HT-29 (cell line): ENCODE measurements around the gene LAMA5. TPM values are rescaled to one million over a fixed set of nuclear protein-coding genes. Genes with fewer than 3 reads are reported as not detected.

Experiments
- DNase-seq: peaks from one replicate; pipeline ENCODE4 v3.0.0-alpha.2; 2015; ENCODE audit warnings: low spot score
- total RNA-seq: library from RNA; depleted of rRNA; stranded (reverse); fragments of >200 nt; shearing (Covaris generic); gene quantifications from 2 replicates; pipeline ENCODE4 v1.2.3, GENCODE V29; 2014

Gene LAMA5
- total RNA-seq, 1 experiment from 2014 or later = 336 TPM

- DNase-seq = peak; percentile 56
Observed at GRCh38 chr20:62405108-62405980, 38.2 kb upstream of the LAMA5 start.

DNA sequence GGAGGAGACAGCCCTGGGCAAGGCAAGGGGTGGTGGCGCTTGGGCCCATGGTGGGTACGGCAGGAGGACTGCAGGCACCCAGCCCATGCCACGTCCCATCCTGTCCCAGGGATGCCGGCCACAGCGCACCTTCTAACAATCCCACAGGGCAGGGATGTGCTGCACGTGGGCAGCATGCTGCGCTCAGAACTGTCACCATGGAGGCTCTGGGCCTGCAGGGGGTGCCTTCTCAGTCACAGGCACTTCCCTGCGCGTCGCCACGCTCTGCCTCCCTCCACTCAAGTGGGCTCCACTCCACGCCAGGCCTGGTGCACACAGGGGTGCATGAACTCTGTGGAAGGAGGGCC is 37.6 kb upstream of the LAMA5 start:
- no peak for DNase-seq

GRCh38 chr20:62404112-62404665 is 37.1 kb upstream of the LAMA5 start:
- no peak for DNase-seq

DNA sequence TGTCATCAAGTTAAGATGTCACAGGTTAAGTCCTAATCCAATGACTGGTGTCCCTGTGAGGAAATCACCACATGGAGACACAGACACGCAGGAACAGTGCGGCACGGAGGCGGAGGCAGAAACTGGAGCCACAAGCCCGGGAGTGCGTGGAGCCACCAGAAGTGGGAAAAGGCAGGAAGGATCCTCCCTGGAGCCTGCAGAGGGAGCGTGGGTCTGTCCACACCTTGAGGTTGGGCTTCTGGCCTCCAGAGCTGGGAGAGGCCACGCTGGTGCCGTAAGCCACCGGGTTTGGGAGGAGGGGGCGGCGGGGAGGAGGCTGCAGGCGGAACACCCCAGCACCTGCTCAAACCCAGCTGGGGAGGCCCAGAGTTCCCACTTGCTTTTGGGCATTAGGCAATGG is 36.2 kb upstream of the LAMA5 start:
- no peak for DNase-seq

GRCh38 chr20:62402456-62403150 is 35.5 kb upstream of the LAMA5 start:
- DNase-seq = no peak

GRCh38 chr20:62401331-62401779 is 34.2 kb upstream of the LAMA5 start:
- DNase-seq = no peak

DNA sequence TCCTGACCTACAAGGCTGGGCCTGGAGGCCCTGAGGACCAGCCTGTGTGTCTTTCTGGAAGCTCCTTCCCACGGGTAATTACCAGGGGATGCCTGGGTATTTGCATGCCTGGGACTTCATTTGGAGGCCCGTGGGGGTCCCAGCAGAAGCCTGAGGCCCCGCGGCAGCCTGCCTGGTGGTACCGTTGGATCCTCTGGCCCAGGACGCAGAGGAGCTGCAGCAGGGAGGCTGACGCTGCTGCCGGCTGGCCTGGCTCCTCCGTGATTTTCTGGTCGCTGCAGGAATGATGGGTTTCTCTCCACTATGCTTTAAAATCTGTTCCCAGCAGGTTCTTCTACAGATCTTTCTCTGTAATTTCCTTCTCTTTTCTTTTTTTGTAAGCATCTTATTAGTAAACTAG is 33.4 kb upstream of the LAMA5 start:
- no peak for DNase-seq

GRCh38 chr20:62400021-62400420 is 32.9 kb upstream of the LAMA5 start:
- DNase-seq = no peak

DNA sequence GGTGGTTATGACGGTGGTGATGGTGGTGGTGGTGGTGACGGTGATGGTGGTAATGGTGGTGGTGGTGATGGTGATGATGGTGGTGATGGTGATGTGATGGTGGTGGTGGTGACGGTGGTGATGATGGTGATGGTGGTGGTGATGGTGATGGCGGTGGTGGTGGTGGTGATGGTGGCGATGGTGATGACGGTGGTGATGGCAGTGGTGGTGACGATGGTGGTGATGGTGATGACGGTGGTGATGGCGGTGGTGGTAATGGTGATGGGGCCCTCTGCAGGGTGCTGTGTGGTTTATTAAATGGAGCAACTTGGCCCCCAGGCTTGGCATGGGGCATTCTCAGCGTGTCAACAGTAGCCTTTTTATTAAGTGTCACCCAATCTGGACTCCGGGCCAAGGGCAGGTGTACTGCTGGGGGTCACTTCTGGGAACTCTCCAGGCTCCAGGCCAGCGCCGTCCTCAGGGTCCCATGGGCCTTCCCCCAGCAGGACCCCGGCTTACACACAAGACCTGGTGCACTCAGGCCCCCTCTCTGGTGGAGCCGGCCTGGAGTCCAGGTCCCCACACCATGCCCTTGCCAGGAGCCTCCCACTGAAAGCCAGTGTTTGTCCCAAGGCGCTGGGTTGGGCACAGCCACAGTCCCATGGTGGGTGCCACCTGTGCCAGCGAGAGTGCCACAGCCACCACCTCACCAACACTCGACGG is 31.2 kb upstream of the LAMA5 start:
- DNase-seq = no peak

GRCh38 chr20:62396367-62397239 is 29.5 kb upstream of the LAMA5 start:
- DNase-seq = no peak

DNA sequence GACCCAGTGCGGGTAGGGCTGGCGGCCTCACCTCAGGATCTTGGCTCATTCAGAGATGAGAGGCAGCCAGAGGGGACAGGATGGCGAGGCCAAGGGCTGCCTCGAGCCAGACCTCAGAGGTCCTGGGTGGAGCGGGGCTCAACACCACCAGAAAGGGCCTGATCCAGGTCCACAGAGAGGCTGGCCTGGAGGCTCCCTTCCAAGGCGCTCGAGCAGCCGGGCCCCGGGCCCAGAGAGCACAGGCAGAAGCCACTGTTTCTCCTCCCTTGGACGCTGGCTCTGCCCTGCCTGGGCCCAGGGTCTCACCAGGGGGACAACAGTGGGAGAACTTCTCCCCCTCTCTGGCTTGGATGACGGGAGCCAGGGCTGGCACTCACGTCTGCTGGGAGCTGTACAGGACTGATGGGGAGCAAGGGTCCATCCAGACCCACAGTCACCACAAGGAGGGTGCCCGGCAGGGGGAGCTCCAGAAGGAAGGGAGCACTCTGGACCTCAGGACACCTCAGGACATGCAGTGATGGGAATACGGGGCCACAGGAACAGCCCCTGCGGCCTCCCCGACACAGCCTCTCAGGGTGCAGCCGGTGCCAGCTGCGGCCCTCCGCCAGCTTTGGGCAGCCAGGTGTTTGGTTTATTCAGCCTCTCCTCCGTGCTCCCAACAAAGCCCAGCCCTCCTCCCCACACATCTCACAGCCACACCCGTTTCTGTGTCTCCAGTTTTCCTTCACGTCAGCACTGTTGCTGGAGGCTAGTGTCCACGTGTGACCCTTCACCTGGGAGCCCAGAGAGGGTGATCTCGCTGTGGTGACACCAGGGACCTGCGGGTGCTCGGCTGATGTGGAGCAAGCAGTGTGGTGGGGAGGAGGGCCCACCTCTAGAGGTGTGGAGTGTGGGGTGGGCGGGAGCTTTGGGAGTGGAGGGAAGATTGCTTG is 28.5 kb upstream of the LAMA5 start:
- peak; percentile 80 for DNase-seq

- no peak for DNase-seq
Observed at GRCh38 chr20:62394248-62395245, 27.4 kb upstream of the LAMA5 start.

DNA sequence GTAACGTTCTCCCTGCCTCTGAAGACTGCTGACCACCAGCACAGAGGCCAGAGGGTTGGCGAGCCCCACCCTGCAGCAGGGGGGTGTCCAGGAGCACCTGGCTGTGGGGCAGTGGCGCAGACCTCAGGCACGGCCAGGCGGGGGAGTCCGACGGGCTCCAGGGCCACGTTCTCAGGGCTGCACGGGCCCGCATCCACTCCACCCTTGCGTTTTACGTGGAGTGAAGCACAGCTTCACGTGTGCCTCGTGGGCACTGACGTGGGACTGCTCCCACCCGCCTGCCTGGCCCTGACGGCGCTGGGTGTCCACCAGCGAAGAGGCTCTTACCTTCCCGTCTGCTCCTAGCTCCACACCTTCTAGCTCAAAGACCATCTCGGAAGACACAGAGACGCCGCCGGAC is 26.7 kb upstream of the LAMA5 start:
- no peak for DNase-seq

GRCh38 chr20:62393335-62393665 is 26.2 kb upstream of the LAMA5 start:
- DNase-seq = no peak

DNA sequence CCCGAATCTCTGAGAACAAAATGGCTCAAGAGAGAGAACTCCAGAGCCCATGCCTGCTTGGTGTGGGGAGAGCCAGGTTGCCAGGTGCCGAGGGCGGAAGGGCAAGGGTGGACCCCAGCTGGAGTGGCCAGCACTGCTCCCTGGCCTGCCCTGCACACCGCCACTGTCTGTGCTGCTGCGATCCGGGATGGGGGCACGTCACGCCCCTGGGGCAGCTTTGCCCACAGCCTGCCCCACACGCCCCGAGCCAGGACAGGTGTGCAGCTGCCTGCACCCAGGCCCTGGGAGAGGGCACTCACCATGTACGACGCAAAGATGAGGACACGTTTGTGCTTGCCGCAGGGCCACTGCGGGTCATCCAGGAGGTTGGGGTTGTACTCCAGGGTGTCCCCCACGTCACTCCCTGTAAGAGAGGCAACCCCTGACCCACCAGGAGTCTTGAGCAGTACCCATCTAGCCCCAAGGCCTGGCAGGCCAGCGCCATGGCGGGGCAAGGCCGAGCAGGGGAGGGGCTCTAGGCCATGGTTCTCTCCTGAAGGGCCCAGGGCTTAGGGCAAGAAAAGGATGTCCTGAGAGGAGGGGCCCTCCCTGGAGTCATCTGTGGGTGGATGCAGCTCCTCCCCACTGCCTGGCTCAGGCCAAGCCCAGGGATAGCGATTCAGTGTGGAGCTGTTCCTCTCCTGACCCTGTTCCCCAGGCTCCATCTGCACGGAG is 25.7 kb upstream of the LAMA5 start:
- no peak for DNase-seq

GRCh38 chr20:62392077-62392418 is 24.9 kb upstream of the LAMA5 start:
- no peak for DNase-seq

- DNase-seq = no peak
Observed at GRCh38 chr20:62391165-62392076, 24.3 kb upstream of the LAMA5 start.
